Endodermal cell (in vitro differentiated cells): Measurements from ENCODE around the gene KIF21B. TPM values are rescaled to one million over a fixed set of nuclear protein-coding genes. Genes with fewer than 3 reads are reported as not detected.

Experiments used
- DNase-seq: peaks from one replicate; pipeline ENCODE4 v3.0.0-alpha.2; 2017
- H3K27ac ChIP-seq: 2 replicates; pipeline ENCODE4 v1.5.1; 2013; ENCODE audit warnings: mild to moderate bottlenecking, low read depth, low read length, moderate library complexity
- H3K27me3 ChIP-seq: 2 replicates; pipeline ENCODE4 v1.6.1; 2013; ENCODE audit warnings: mild to moderate bottlenecking, low read length, moderate library complexity; ENCODE audit not compliant: insufficient read depth, control insufficient read depth, poor library complexity, severe bottlenecking
- H3K36me3 ChIP-seq: 2 replicates; pipeline ENCODE4 v1.7.0; 2013; ENCODE audit warnings: mild to moderate bottlenecking, low read length, moderate library complexity; ENCODE audit not compliant: control insufficient read depth, insufficient read depth
- H3K4me1 ChIP-seq: one replicate; pipeline ENCODE4 v1.7.0; 2013; ENCODE audit warnings: low read length; ENCODE audit not compliant: control insufficient read depth, insufficient read depth
- H3K4me3 ChIP-seq: 2 replicates; pipeline ENCODE4 v1.5.1; 2013; ENCODE audit warnings: mild to moderate bottlenecking, low read length, moderate library complexity
- H3K9ac ChIP-seq: 2 replicates; pipeline ENCODE4 v1.6.1; 2013; ENCODE audit warnings: mild to moderate bottlenecking, low read length, moderate library complexity; ENCODE audit not compliant: poor library complexity, severe bottlenecking; ENCODE audit errors: extremely low read depth
- H3K9me3 ChIP-seq: 2 replicates; pipeline ENCODE4 v1.6.1; 2013; ENCODE audit warnings: mild to moderate bottlenecking, low read length, moderate library complexity; ENCODE audit not compliant: control insufficient read depth
- H3K27ac Mint-ChIP-seq: 2 replicates; pipeline ENCODE4 v1.8.0; 2020; ENCODE audit warnings: mixed read lengths
- H3K27me3 Mint-ChIP-seq: 2 replicates; pipeline ENCODE4 v1.8.0; 2021; ENCODE audit warnings: mild to moderate bottlenecking, mixed read lengths; ENCODE audit not compliant: insufficient read depth
- H3K36me3 Mint-ChIP-seq: 2 replicates; pipeline ENCODE4 v1.8.0; 2020; ENCODE audit warnings: low read depth, mixed read lengths
- H3K4me1 Mint-ChIP-seq: 2 replicates; pipeline ENCODE4 v1.8.0; 2020; ENCODE audit warnings: mixed read lengths
- H3K4me3 Mint-ChIP-seq: 2 replicates; pipeline ENCODE4 v1.8.0; 2020; ENCODE audit warnings: mild to moderate bottlenecking, moderate library complexity, mixed read lengths
- H3K9me3 Mint-ChIP-seq: 2 replicates; pipeline ENCODE4 v1.8.0; 2020; ENCODE audit warnings: mild to moderate bottlenecking, mixed read lengths
- WGBS, 2 experiments: methylation state at CpG; one replicate each; pipeline versions ENCODE4 v1.1.5 to v1.1.7; 2013; ENCODE audit warnings: missing lambda C conversion rate in 2 of 2, mixed read lengths in 1 of 2; ENCODE audit not compliant: insufficient coverage in 1 of 2, insufficient read length in 1 of 2; 5-methylcytosine and 5-hydroxymethylcytosine counted together
- total RNA-seq, 2 donors: library from RNA; stranded (reverse); fragmentation: NEBNext Ultra II Directional in 1 of 2; extraction: Animal tissue kit (Norgen Biotek cat#: 25700) in 1 of 2; gene quantifications; 2 replicates in 1 of 2; 3 replicates in 1 of 2; pipeline ENCODE4 v1.2.1, GENCODE V29; 2021
- TF ChIP-seq, protein P1 (sequence below): fragments of 200-600 bp; sonication (generic); conservative IDR thresholded peaks from 2 replicates; pipeline ENCODE4 v1.5.0; 2021; ENCODE audit warnings: antibody characterized with exemption, mild to moderate bottlenecking

The KIF21B gene
- total RNA-seq, 2 donors from 2014 or later, result 8.8 to 14.7 TPM

- peaks cover 26% of the 10 kb centered on the region for H3K4me1 Mint-ChIP-seq
- Histone ChIP-seq H3K27ac (no peak overlapping the region), H3K9me3 (no peaks in the 10 kb centered on the region), H3K36me3 (no peaks in the 10 kb centered on the region), H3K27me3 (peaks cover 10% of the 10 kb centered on the region), H3K4me1 (peaks cover 9% of the 10 kb centered on the region), H3K4me3 (no peak overlapping the region), H3K9ac (no peak overlapping the region)
- DNase-seq, result no peak
- no peak overlapping the region for H3K27ac Mint-ChIP-seq
- peaks cover 2% of the 10 kb centered on the region for H3K27me3 Mint-ChIP-seq
- H3K9me3 Mint-ChIP-seq, result no peaks in the 10 kb centered on the region
- H3K4me3 Mint-ChIP-seq, result no peak overlapping the region
- H3K36me3 Mint-ChIP-seq, result no peaks in the 10 kb centered on the region
- 85 to 100% methylated on average over 1 to 4 of the region's 4 CpGs for WGBS, 2 experiments
- TF ChIP-seq, protein P1, sequence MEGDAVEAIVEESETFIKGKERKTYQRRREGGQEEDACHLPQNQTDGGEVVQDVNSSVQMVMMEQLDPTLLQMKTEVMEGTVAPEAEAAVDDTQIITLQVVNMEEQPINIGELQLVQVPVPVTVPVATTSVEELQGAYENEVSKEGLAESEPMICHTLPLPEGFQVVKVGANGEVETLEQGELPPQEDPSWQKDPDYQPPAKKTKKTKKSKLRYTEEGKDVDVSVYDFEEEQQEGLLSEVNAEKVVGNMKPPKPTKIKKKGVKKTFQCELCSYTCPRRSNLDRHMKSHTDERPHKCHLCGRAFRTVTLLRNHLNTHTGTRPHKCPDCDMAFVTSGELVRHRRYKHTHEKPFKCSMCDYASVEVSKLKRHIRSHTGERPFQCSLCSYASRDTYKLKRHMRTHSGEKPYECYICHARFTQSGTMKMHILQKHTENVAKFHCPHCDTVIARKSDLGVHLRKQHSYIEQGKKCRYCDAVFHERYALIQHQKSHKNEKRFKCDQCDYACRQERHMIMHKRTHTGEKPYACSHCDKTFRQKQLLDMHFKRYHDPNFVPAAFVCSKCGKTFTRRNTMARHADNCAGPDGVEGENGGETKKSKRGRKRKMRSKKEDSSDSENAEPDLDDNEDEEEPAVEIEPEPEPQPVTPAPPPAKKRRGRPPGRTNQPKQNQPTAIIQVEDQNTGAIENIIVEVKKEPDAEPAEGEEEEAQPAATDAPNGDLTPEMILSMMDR, result no peak
These were observed 10.5 kb downstream of the KIF21B start for GRCh38 chr1:201013031-201013485.

DNA sequence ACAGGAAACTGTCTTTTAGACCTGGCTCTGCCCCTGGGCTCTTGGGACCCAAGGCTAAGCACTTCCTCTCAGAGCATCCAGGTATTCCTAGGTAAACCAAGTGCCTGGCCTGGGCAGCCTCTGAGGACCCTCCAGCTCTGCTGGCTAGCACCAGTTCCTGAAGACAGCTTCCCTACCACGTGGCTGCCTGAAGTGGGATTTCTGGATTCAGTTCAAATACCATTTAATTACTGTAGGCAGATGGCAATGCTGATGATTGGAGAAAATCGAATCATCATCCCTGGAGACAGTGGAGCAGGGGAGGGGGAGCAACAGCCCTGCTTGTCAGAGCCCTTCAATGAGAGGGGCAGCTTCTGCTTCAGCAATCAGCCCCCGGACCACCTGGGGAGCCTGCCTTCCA lies 11.9 kb downstream of the KIF21B start:
- TF ChIP-seq, protein P1, result no peak
- Mint-ChIP-seq H3K4me3 (no peak overlapping the region), H3K4me1 (peaks cover 22% of the 10 kb centered on the region), H3K36me3 (no peaks in the 10 kb centered on the region), H3K9me3 (no peaks in the 10 kb centered on the region), H3K27me3 (no peaks in the 10 kb centered on the region), H3K27ac (no peak overlapping the region)
- no peak overlapping the region for H3K4me3 ChIP-seq
- H3K4me1 ChIP-seq, result peaks cover 5% of the 10 kb centered on the region
- H3K27ac ChIP-seq, result no peak overlapping the region
- WGBS, 2 experiments, result 84 to 100% methylated on average over 2 to 3 of the region's 3 CpGs
- no peaks in the 10 kb centered on the region for H3K9me3 ChIP-seq
- no peak overlapping the region for H3K9ac ChIP-seq
- no peaks in the 10 kb centered on the region for H3K27me3 ChIP-seq
- H3K36me3 ChIP-seq, result no peaks in the 10 kb centered on the region
- DNase-seq, result no peak

DNA sequence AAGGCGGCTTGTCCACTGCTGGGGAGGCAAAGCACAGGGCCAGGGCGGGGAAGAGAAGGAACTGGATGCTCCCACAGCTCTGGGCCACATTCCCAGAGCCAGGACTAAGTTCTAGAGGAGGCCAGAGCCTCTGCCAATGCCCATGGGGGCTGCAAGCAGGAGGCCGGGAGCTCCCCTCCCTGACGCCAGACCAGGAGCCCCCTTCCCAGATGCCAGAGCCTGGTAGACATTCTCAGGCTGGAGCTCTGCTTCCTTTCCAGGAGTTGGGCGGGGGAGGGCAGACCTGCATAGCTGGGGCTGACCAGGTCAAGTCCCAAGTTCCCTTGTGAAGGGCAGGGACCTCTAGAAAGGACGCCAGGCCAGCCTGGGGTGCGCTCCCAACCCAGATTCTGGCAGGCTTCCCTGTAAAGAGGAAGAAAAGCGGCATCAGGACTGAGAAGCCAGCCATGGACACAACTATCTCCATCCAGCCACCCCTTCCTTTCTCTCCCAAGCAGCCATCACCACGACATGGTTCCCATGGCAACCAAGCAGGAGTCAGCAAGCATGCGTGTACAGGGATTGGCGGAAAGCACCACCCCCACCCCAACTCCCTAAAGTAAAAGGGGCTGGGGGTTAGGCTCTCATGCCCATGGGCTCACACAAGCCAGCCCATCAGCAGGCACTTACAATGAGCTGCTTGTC lies 13.4 kb downstream of the KIF21B start:
- peak; percentile 69 for DNase-seq
- Histone ChIP-seq H3K36me3 (no peaks in the 10 kb centered on the region), H3K9ac (no peak overlapping the region), H3K4me1 (no peaks in the 10 kb centered on the region), H3K27ac (peak overlapping the region; percentile 87), H3K27me3 (no peaks in the 10 kb centered on the region), H3K4me3 (no peak overlapping the region), H3K9me3 (no peaks in the 10 kb centered on the region)
- Mint-ChIP-seq H3K4me3 (no peak overlapping the region), H3K9me3 (no peaks in the 10 kb centered on the region), H3K36me3 (no peaks in the 10 kb centered on the region), H3K27me3 (no peaks in the 10 kb centered on the region), H3K27ac (no peak overlapping the region), H3K4me1 (peaks cover 10% of the 10 kb centered on the region)
- WGBS, 2 experiments, result 79 to 81% methylated on average over 5 to 11 of the region's 11 CpGs
- TF ChIP-seq, protein P1, result no peak
